Iris pigment epithelial cell (primary cell): ENCODE results near the gene UBA1.
"Not testable (repeated sequence)": the region's sequence is repeated elsewhere in the genome, so short reads cannot be mapped to it uniquely, and the experiment has no call there.

Experiments
- DNase-seq: peaks from one replicate; pipeline ENCODE4 v3.0.0-alpha.2; 2011; ENCODE audit warnings: low read depth

UBA1 gene

DNA sequence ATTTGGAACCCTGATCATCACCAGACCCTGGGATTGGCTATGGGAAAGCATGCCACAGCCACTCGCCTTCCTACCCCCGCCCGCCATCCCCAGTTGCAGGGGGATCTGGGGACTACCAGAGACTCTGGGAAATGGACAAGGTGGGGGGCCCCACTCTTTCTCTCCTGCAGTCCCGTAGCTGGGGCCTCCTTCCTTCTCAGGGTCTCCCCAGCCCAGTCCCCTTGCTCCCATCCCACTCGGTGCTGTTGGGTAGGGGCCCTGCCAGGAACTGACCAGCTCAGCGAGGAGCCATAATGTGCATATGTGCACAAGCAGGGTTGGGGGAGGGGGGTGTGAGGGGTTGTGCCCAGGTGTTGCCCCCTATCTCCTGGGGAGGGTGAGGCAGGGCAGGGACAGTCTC, 35.8 kb downstream of the UBA1 start:
- no peak for DNase-seq

DNA sequence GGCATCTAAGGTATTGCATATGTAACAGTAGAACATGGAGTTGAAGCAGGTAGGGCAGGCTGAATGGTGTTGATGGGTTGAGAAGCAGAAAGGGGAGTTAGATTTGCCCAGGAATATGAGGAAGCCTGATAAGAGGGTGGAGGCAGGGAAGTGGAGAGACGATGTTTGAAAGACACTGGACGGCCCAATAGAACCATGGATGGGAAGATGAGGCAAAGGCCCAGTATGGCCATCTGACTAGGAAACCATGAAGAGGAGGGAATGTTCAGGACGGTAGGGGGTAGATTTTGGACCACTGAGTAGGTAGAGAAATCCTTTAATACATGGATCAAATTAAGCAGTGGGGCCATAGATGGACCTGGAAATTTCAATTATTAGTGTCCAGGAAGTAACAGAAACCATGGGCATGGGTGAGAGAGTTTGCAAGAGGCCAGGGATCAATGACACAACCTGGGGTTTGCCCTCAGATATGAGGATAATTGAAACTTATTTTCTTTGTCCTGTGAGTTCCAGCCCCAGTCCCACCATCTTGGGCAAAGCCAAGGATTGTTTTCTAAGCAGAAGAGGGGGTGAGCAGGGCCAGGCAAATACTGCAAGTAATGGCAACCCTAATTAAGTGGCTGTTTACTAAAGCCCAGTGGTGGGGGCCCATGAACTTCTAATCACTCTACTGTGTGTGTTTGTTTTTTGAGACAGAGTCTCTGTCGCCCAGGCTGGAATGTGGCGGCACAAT, 36.7 kb downstream of the UBA1 start:
- DNase-seq = no peak

DNA sequence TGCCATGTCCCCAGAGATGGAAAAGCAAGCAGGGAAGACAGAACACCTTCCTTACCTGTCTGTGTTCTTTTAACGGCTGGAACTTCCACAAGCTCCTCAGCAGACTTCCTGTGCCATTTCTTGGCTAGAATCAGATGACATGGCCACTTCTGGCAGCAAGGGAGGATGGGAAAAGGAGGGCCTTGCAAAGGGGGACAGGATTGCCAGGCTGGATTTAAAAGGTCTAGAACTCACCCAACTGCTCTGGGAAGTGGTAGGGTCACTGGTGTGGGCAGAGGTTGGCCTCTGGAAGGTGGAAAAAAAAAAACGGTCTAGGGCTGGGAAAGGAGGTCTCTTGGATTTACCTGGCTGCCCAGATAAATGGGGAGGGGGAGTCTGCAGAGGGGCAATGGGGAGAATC, 37.5 kb downstream of the UBA1 start:
- DNase-seq = no peak

DNA sequence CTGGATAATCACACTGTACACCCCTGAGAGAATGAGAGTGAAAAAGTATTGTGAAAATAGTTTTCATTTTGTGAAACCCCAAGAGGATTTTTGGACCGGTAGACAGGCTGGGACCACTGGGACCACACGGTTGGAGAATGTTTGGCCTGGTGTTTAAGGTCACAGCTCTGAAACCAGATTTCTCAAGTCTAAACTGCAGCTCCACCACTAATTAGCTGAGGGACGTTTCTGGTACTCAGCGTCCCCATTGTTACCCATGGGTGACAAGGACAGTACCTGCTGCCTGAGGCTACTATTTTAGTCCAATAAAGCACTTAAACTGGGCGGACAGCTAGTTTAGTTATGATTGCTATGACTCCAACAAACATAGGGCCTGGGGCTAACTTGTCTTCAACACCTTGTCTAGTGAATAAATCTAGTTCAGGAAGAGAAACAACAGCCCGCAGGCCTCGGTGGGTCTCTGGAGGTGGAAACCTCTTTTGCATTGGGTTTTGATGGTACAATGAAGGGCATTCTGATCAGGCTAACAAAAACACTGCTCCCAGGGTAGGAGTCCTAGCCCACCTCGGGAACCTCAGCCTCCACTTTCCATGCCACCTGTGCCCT, 38.7 kb downstream of the UBA1 start:
- no peak for DNase-seq

DNA sequence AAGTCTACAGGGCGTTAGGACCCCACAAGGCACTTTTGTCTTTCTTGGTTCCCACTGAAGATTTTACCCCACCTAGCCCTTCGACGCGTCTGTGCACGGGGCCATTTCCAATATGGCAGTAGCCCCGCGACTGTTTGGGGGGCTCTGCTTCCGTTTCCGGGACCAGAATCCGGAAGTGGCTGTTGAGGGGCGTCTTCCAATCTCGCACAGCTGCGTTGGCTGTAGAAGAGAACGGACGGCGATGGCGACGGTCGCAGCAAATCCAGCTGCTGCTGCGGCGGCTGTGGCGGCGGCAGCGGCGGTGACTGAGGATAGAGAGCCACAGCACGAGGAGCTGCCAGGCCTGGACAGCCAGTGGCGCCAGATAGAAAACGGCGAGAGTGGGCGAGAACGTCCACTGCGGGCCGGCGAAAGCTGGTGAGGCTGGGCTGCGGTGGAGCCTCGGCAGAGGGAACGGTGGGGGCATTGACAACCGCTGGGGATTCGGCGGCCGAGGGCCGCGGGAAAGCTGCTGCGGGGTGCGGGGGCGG, 39.2 kb downstream of the UBA1 start, which contains the start of gene USP11:
Gene USP11, plus strand, starts transcription at position 207 of the 530 bp plus-strand sequence. Its CDS starts 35 bp downstream, at position 242.
- DNase-seq = no peak

- peak; percentile 98 for DNase-seq
Observed at GRCh38 chrX:47233333-47234113, 39.9 kb downstream of the UBA1 start.

DNA sequence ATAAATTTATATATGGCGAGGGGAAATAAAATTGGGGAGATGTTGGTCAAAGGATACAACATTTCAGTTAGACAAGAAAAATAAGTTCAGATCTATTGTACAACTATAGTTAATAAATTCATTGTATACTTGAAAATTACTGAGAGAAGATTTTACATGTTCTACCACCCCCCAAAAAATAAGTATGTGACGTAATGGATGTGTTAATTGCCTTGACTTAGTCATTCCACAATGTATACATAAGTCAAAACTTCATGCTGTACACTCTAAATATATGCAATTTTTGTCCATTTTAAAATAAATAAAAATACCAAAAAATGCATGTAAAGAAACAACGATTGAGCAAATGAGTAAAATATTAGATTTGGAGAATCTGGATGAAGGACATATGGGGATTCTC, 41.0 kb downstream of the UBA1 start:
- DNase-seq = no peak

- DNase-seq = peak; percentile 31
Observed at GRCh38 chrX:47235691-47236103, 42.1 kb downstream of the UBA1 start.

- DNase-seq = no peak
Observed at GRCh38 chrX:47239199-47239598, 45.6 kb downstream of the UBA1 start.

DNA sequence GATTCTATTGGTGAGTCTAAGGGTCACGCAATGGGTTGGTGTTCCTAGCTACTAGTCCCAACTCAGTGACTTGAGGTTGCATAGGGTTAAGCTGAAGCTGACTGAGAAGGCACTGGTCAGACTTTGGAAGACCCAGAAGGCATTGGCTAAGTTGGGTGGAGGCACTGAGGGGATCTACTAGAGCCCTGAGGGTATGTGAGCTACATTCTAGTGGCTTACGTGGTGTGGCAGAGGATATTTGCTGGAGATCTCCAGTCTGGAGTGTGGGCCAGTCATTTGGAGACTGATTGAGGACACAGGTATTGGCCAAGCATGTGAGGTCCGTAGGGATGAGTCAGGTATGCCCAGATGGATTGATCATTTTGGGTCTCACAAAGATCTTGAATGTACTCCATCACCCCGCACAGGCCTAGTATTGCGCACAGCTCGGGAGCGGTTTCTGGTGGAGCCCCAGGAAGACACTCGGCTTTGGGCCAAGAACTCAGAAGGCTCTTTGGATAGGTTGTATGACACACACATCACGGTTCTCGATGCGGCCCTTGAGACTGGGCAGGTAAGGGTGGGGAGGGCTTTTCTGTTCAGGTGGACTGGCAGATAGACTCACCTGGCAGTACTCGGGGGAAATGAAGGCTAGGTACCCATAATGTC, 46.4 kb downstream of the UBA1 start:
- no peak for DNase-seq

DNA sequence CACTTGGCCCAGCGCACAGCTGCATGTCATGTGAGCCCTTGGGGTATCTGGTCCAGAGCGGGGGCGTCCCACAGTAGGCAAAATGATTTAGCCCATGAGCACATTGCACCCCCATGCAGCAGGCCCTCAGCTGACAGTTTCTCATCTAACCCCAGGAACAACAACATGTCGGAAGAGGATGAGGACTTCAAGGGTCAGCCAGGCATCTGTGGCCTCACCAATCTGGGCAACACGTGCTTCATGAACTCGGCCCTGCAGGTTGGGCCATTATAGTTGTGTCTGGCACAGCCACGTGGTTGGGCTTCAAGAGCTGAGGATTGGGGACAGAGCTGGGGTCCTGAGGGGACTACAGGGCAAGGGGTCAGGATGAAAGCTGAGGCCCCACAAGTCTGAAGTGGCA, 47.0 kb downstream of the UBA1 start:
- no peak for DNase-seq

GRCh38 chrX:47241201-47242011, 47.8 kb downstream of the UBA1 start:
- DNase-seq = no peak

GRCh38 chrX:47242321-47242720, 48.7 kb downstream of the UBA1 start:
- DNase-seq = no peak

GRCh38 chrX:47243351-47243750, 49.7 kb downstream of the UBA1 start:
- no peak for DNase-seq

- DNase-seq = no peak
Observed at GRCh38 chrX:47244676-47245075, 51.0 kb downstream of the UBA1 start.

- DNase-seq = no peak
Observed at GRCh38 chrX:47245156-47245555, 51.5 kb downstream of the UBA1 start.

DNA sequence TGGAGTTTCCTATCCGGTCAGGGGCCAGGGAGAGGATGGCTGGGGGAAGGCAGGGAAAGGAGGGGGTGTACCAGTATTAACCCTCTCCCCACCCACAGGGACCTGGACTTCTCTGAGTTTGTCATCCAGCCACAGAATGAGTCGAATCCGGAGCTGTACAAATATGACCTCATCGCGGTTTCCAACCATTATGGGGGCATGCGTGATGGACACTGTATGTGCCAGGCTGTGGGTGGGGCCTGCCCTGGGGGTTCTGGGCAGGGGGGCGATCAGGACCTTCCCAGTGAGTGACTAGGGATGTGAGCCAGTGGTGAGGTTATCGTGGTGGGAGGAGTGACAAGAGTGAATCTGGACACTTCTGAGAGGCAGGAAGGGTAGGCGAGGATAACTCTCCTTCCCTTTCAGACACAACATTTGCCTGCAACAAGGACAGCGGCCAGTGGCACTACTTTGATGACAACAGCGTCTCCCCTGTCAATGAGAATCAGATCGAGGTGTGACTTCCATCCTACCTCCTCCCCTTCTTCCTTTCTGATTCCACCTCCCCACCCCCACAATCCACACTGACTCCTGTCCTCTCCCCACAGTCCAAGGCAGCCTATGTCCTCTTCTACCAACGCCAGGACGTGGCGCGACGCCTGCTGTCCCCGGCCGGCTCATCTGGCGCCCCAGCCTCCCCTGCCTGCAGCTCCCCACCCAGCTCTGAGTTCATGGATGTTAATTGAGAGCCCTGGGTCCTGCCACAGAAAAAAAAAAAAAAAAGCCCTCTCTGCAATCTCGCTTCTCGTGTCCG, 53.8 kb downstream of the UBA1 start:
- DNase-seq = peak; percentile 42

GRCh38 chrX:47247999-47248320, 54.3 kb downstream of the UBA1 start:
- no peak for DNase-seq

DNA sequence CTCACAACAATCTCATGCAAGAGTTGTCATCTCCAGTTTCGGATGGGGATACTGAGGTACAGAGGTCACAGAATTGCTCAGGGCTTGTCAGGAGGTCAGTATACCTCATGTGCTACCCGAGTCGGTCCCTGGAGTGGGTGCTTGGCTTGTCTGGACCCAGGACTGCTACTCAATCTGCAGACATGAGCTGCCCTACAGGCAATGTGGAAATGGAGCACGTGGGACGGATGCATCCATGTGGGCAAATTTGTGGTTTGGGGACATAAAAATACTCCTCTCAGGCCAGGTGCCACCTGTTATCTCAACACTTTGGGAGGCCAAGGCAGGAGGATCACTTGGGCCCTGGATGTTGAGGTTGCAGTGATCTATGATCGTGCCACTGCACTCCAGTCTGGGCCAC, 54.9 kb downstream of the UBA1 start:
- no peak for DNase-seq

- DNase-seq = no peak
Observed at GRCh38 chrX:47250017-47250347, 56.4 kb downstream of the UBA1 start.

DNA sequence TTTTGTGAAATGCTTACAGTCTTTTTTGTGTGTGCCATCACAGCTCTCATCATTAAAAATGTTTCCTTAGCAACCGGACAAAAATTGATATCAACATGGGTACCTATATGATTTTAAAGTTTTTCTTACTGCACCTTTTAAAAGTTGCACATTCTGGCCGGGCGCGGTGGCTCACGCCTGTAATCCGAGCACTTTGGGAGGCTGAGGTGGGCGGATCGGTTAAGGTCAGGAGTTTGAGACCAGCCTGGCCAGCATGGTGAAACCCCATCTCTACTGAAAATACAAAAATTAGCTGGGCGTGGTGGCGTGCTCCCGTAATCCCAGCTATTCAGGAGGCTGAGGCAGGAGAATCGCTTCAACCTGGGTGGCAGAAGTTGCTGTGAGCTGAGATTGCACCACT, 64.0 kb downstream of the UBA1 start:
- DNase-seq = not testable (repeated sequence)
